Mucosa of descending colon (tissue), 3 donors: ENCODE measurements around the gene NPAS3. TPM values are rescaled to one million over a fixed set of nuclear protein-coding genes. Genes with fewer than 3 reads are reported as not detected.

Experiments used
- ATAC-seq: fragments of 200-7000 bp; cut with Tn5 transposase; one replicate; pipeline ENCODE4 v1.9.1; 2020; ENCODE audit warnings: mild to moderate bottlenecking, moderate library complexity
- DNase-seq, 3 donors: peaks; one replicate each; pipeline ENCODE4 v3.0.0-alpha.2; 2020
- H3K36me3 ChIP-seq: fragments of 200-600 bp; one replicate; pipeline ENCODE4 v1.8.0; 2021; ENCODE audit warnings: low read depth, mild to moderate bottlenecking
- H3K4me1 ChIP-seq: fragments of 200-600 bp; one replicate; pipeline ENCODE4 v1.8.0; 2021; ENCODE audit warnings: low read depth, mild to moderate bottlenecking
- H3K4me3 ChIP-seq: fragments of 200-600 bp; one replicate; pipeline ENCODE4 v1.8.0; 2021; ENCODE audit warnings: mild to moderate bottlenecking
- H3K9me3 ChIP-seq: fragments of 200-600 bp; one replicate; pipeline ENCODE4 v1.8.0; 2021; ENCODE audit warnings: mild to moderate bottlenecking
- intact Hi-C, 2 donors: fragments of 100-400 bp; cut with DNase I in 1 of 2; cut with micrococcal nuclease in 1 of 2; formaldehyde crosslinking; loops; one replicate each; pipeline versions ENCODE4 v1.11.0 to v1.11.1; 2022; cut with DNase I, micrococcal nuclease
- total RNA-seq, 3 donors: library from RNA; stranded (reverse); fragmentation: NEBNext Ultra II Directional in 2 of 3; extraction: Animal tissue kit (Norgen Biotek cat#: 25700) in 2 of 3; gene quantifications; one replicate each; pipeline versions ENCODE4 v1.2.1 to v1.2.4, GENCODE V29; 2021 to 2023
- TF ChIP-seq, protein P1 (sequence below): fragments of 200-600 bp; IDR thresholded peaks from one replicate; pipeline ENCODE4 v1.8.0; 2022; ENCODE audit warnings: antibody characterized with exemption, mild to moderate bottlenecking
- donor health status: DM: no; HTN: no; CAD: no; lungs with moderate emphysema.
- donor health status: DM: no; HTN: no; CAD: no.
- donor health status: DM: no; HTN: yes; CAD: no.

NPAS3 gene
- total RNA-seq, 3 donors from 2014 or later = 0.65 to 9.7 (median 2.0) TPM

DNA sequence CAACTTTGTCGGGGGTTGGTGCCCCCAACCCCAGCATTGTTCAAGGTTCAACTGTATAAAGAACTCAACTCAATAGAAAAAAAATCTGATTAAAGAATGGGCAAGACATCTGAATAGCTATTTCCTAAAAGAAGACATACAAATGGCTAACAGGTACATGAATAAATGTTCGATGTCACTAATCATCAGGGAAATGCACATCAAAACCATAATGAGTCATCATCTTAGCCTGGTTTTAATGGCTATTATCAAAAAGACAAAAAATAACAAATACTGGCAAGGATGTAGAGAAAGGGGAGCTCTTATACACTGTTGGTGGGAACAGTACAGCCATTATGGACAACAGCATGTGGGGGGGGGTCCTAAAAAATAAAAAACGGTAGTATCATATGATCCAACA, 28.7 kb downstream of the NPAS3 start:
- Histone ChIP-seq H3K36me3 (no peaks in the 10 kb centered on the region), H3K4me3 (no peak overlapping the region), H3K4me1 (no peaks in the 10 kb centered on the region), H3K9me3 (no peaks in the 10 kb centered on the region)
- no peak for ATAC-seq
- TF ChIP-seq, protein P1, sequence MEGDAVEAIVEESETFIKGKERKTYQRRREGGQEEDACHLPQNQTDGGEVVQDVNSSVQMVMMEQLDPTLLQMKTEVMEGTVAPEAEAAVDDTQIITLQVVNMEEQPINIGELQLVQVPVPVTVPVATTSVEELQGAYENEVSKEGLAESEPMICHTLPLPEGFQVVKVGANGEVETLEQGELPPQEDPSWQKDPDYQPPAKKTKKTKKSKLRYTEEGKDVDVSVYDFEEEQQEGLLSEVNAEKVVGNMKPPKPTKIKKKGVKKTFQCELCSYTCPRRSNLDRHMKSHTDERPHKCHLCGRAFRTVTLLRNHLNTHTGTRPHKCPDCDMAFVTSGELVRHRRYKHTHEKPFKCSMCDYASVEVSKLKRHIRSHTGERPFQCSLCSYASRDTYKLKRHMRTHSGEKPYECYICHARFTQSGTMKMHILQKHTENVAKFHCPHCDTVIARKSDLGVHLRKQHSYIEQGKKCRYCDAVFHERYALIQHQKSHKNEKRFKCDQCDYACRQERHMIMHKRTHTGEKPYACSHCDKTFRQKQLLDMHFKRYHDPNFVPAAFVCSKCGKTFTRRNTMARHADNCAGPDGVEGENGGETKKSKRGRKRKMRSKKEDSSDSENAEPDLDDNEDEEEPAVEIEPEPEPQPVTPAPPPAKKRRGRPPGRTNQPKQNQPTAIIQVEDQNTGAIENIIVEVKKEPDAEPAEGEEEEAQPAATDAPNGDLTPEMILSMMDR = no peak
- intact Hi-C loops = no loop called here
- DNase-seq = no peak

DNA sequence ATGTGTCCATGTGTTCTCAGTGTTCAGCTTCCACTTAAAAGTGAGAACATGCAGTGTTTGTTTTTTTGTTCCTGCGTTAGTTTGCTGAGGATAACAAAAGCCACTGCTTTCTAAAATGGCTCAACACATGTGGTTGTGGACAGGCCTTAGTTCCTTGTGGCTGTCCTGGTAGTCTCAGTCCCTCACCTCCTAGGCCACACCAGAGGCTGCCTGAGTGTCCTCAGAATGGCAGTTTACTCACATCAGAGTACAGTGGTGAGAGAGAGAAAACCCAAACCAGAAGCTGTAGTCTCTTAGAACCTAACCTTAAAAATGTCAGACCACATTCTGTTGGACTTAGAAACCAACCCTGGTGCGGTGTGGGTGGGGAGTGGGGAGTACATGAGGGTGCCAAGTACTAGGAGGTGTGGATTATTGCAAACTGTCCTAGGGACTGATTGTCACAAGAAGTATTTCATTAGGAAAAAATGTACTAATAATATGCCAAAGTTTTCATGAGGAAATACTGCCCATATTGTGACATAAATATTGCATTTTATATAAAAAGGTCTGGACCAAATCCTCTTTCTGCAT, 30.4 kb downstream of the NPAS3 start:
- ATAC-seq (no peak), DNase-seq (no peak)
- no peaks in the 10 kb centered on the region for H3K36me3 ChIP-seq
- TF ChIP-seq, protein P1 = no peak
- no peaks in the 10 kb centered on the region for H3K4me1 ChIP-seq
- H3K4me3 ChIP-seq = no peak overlapping the region
- intact Hi-C loops = no loop called here
- H3K9me3 ChIP-seq = no peaks in the 10 kb centered on the region

DNA sequence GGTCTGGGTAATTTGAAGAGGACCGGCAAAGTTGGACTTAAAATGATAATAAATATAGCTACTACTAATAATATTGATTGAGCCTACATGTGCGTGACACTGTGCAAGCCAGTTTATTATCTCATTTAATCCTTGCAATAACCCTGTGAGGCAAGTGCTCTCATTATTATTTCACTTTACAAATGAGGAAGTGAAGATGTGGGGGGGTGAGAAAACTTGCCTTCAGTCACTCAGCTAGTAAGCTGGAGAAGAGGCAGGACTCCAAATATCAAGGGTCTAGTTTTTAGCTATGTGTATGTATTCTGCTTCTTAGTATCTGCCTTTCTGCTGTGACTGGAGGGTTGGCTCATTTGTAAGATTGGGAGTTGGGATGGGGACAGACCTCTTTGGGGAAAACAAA, 39.2 kb downstream of the NPAS3 start:
- ATAC-seq (no peak), DNase-seq (no peak)
- Histone ChIP-seq H3K4me1 (no peaks in the 10 kb centered on the region), H3K4me3 (no peak overlapping the region), H3K36me3 (no peaks in the 10 kb centered on the region), H3K9me3 (no peaks in the 10 kb centered on the region)
- intact Hi-C loops = no loop called here
- TF ChIP-seq, protein P1 = no peak

DNA sequence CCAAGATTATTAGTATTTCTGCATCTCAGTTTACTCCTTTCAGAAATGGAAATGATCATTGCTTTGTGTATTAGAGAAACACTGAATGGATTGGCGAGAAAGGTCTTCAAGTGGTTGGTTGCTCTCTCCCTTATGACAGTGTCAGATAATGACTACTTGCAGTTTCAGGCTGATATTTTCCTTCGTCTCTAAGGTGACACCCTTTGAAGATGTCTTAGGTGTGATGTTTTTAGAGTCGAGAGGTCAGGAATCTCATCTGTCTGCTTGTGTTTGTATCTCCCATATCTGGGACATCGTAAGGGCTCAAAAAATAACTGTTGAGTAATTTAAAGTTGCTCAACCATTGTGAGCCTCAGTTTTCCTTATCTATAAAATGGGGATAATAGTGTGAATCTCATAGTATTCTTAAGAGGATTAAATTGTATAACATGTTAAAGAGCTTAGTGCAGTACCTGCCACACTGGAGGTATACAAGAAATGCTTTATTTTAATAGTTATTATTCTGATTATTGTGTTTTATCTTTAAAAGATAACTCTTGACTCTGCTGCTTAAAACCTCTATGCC, 40.1 kb downstream of the NPAS3 start:
- no peaks in the 10 kb centered on the region for H3K36me3 ChIP-seq
- TF ChIP-seq, protein P1 = no peak
- ATAC-seq (no peak), DNase-seq (no peak)
- H3K4me1 ChIP-seq = no peaks in the 10 kb centered on the region
- intact Hi-C loops = no loop called here
- no peak overlapping the region for H3K4me3 ChIP-seq
- no peaks in the 10 kb centered on the region for H3K9me3 ChIP-seq

DNA sequence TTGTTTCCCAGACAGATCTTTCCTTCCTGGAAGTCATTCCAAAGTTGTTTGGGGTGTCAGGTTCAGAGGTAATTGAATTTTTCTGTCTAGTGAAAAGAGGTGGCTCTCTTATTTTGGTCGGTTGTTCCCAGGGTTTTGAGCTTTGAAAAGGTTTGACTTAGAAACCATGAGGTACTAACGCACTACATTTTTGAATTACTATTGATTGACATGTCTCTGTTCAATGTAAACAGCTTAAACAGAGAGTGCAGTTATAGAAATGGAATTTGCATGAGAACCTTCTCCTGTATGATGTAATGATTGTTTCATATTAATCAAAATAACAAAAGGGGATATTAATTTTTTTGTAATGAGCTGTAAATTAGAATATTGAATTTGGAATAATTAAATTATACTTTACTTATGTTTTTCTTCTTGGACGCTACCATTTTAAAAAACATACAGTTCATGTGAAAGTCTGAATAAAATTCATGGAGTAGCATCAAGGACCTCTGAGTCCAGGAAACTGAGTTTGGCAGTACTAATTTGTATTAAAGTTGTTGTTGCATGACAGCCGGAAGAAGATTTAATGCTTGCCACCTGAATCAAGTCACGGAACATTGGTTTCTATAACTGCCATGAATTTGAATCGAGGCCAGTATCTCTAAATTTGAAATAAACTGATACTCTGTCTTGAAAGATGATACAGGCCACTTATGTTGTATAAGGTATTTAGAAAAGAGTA, 41.7 kb downstream of the NPAS3 start:
- Histone ChIP-seq H3K36me3 (no peaks in the 10 kb centered on the region), H3K4me3 (no peak overlapping the region), H3K4me1 (no peaks in the 10 kb centered on the region), H3K9me3 (no peaks in the 10 kb centered on the region)
- ATAC-seq = no peak
- intact Hi-C loops = no loop called here
- no peak for DNase-seq
- TF ChIP-seq, protein P1 = no peak
